GM21528 (cell line): ENCODE data around the gene CCNDBP1.

Experiments used
- ATAC-seq: cut with Tn5 transposase; IDR thresholded peaks from one replicate; pipeline ENCODE4 v1.9.1; 2021; ENCODE audit warnings: mild to moderate bottlenecking, moderate library complexity; ENCODE audit not compliant: unreplicated experiment, low FRiP score

The CCNDBP1 gene

DNA sequence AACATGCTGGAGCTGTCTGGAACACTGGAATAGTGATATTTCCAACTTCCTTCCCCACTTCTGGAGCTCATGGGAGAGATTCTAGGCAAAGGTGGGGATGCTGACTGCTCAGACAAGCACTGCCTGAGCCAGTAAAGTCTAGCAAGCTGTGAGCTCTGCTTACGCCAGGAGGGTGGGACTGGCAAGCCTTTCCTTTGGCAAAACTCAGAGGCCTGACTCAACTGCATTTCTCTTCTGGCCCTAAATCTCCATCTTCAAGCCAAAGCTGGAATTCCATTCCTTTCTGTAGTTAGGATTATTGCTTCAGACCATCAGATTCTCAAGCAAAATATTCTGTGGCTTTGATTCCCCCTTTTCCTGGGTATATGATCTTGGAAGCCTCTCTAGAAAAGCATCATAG is 55.9 kb downstream of the CCNDBP1 start:
- ATAC-seq = no peak

DNA sequence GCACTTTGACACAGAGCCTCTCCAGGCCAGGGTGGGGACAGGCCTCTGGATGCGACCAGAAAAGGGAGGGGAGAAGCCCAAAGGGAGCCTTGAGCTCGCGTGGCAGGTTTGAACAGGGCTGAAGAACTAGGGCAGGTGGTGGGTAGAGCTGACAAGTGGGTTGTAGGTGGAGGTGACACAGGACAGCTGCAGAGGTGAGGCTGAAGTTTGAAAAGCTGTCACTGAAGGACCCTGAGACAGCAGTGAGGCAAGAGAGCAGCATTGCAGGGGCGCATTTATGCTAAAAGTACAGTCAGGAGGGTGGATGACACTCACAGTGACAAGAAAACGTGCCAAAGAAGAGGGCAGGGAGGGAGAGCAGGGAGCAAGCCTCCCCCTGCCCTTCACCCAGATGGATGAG is 57.4 kb downstream of the CCNDBP1 start:
- ATAC-seq = no peak

DNA sequence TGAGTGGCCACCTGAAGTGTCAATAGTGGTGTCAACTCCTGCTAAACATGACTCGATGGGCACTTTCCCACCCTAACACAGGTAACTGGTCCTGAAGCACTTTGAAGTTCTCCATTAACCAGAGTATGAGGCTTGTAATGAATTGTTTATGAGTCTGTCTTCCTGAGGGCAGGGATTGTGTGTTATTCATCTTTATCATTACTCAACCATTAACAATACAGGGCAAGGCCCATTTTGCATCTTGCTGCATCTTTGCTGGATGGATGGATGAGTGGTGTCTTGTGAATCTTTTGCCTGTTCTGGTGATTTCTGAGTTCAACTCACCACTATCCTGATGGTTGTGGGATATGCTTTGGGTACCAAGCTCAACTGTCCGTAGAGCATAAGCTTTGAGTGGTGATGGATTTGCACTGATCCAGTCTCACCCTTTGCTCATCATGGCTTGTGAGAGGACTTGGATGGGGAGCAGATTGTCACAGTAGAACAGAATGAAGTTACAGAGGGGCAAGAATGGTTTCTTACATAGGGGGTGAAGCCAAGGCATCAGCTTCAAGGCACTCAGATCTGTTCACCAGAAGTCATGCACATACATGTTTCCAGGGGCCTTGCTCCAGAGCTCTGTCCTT is 57.9 kb downstream of the CCNDBP1 start:
- ATAC-seq = no peak

DNA sequence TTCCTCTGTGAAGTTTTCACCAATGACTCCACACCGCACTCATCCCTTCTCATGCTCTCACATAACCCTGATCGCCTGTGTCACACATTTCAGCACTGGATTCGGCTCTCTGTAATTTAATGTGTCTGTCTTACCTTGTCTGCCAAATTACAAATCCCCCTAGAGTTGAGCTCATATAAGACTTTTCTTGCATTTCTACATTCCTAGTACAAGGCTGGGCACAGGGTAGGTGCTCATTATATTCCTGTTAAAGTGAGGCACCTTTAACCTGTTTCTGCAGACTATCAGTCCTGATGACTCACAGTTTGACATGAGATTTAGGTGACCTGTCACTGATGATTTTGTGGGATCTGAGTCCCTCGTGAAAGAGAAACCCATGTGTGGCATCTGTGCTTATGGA is 58.9 kb downstream of the CCNDBP1 start:
- ATAC-seq = no peak

DNA sequence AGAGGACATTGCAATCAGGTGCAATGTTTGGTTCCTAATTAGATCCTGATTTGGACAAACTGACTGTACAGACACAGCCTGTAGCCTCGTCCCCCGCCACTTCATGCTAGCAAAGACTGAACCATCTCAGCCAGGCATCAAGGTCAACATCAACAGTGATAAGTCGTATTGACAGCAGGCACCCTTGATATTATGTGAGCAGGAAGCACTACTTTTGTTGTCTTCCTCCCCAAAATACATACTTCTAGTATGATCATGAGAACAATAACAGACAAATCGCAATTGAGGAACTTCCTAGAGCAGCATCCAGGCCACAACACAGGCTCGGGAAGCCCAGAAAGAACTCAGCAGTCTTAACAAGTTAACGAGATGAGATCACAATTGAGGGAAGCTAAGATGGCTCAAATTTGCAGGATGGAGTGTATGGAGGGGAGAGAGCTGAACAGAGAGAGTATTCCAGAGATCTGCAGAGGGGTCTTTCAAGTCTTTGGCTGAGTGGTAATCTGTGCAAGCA is 61.1 kb downstream of the CCNDBP1 start:
- ATAC-seq = no peak
